H1 (cell line): ENCODE results near the gene KRT8. TPM values are rescaled to one million over a fixed set of nuclear protein-coding genes. Genes with fewer than 3 reads are reported as not detected.

ENCODE experiments used
- CTCF ChIA-PET: fragments of 300-600 bp; sonication (Branson Sonifier 250); formaldehyde crosslinking; loops from one replicate; lab custom pipeline; 2021; ENCODE audit not compliant: partially characterized antibody; lab: Charles Lee
- POLR2A ChIA-PET: fragments of 300-600 bp; sonication (Branson Sonifier 250); formaldehyde crosslinking; loops from one replicate; lab custom pipeline; 2021; ENCODE audit warnings: inconsistent platforms; ENCODE audit not compliant: partially characterized antibody; lab: Charles Lee
- DNase-seq, 2 experiments: peaks; one replicate each; pipeline versions ENCODE4 v3.0.0 to v3.0.0-alpha.2; 2010 to 2022; ENCODE audit warnings: low spot score in 2 of 2, low read depth in 1 of 2, mixed read lengths in 1 of 2
- FAIRE-seq: peaks from 2 replicates; lab custom pipeline; 2011; peaks lifted over from hg19 to GRCh38; lab: Jason Lieb, UNC
- H2AFZ ChIP-seq: 2 replicates; pipeline ENCODE4 v1.8.1; 2012; ENCODE audit warnings: low read length, inconsistent platforms
- H2AK5ac ChIP-seq: 2 replicates; pipeline ENCODE4 v1.6.1; 2013; ENCODE audit warnings: low read depth, low read length
- H2BK120ac ChIP-seq: replicated peaks from 2 replicates; pipeline ENCODE3; 2013; ENCODE audit warnings: low read depth, low read length, inconsistent platforms
- H2BK12ac ChIP-seq: 2 replicates; pipeline ENCODE4 v1.6.1; 2013; ENCODE audit warnings: low read depth, low read length
- H2BK15ac ChIP-seq: 2 replicates; pipeline ENCODE4 v1.6.1; 2013; ENCODE audit warnings: low read length
- H2BK20ac ChIP-seq: 2 replicates; pipeline ENCODE4 v1.6.1; 2013; ENCODE audit warnings: low read length
- H2BK5ac ChIP-seq: 2 replicates; pipeline ENCODE4 v1.6.1; 2013; ENCODE audit warnings: low read depth, low read length
- H3K14ac ChIP-seq: 2 replicates; pipeline ENCODE4 v1.6.1; 2013; ENCODE audit warnings: inconsistent platforms; ENCODE audit not compliant: insufficient read length
- H3K18ac ChIP-seq: 2 replicates; pipeline ENCODE4 v1.6.1; 2013; ENCODE audit warnings: low read length; ENCODE audit errors: extremely low read depth
- H3K23ac ChIP-seq: 2 replicates; pipeline ENCODE4 v1.6.1; 2013; ENCODE audit warnings: inconsistent platforms; ENCODE audit not compliant: insufficient read length
- H3K23me2 ChIP-seq: 2 replicates; pipeline ENCODE4 v1.6.1; 2013; ENCODE audit warnings: low read depth, low read length
- H3K27ac ChIP-seq: 2 replicates; pipeline ENCODE4 v1.6.1; 2011; ENCODE audit warnings: low read depth, low read length, inconsistent platforms
- H3K27me3 ChIP-seq, 4 experiments: replicated peaks in 1 of 4; 1 replicate in 1 of 4; 2 replicates in 3 of 4; pipeline versions ENCODE4 v1.6.1 to v1.8.1; 2011 to 2013; ENCODE audit warnings: low read length in 3 of 4, mild to moderate bottlenecking in 3 of 4, inconsistent platforms in 2 of 4, mixed read lengths in 2 of 4, moderate library complexity in 1 of 4; ENCODE audit not compliant: control insufficient read depth in 3 of 4, insufficient read depth in 3 of 4; ENCODE audit errors: extremely low read depth in 1 of 4
- H3K36me3 ChIP-seq, 4 experiments: 2 replicates each; pipeline versions ENCODE4 v1.6.1 to v1.8.1; 2011 to 2013; ENCODE audit warnings: mild to moderate bottlenecking in 4 of 4, low read length in 3 of 4, moderate library complexity in 2 of 4, control low read depth in 1 of 4, inconsistent platforms in 1 of 4; ENCODE audit not compliant: insufficient read depth in 4 of 4, control insufficient read depth in 2 of 4
- H3K4ac ChIP-seq: replicated peaks from 2 replicates; pipeline ENCODE3; 2013; ENCODE audit warnings: low read length, low read depth, mixed read lengths, inconsistent platforms; ENCODE audit not compliant: insufficient read length
- H3K4me1 ChIP-seq, 4 experiments: replicated peaks in 1 of 4; 1 replicate in 1 of 4; 2 replicates in 3 of 4; pipeline versions ENCODE4 v1.6.1 to v1.8.1; 2011 to 2013; ENCODE audit warnings: low read length in 3 of 4, inconsistent platforms in 2 of 4, mixed read lengths in 1 of 4; ENCODE audit not compliant: insufficient read depth in 4 of 4, control insufficient read depth in 3 of 4
- H3K4me2 ChIP-seq, 2 experiments: 2 replicates each; pipeline versions ENCODE4 v1.6.1 to v1.8.1; 2011 to 2013; ENCODE audit warnings: low read depth in 2 of 2, low read length in 2 of 2, control low read depth in 1 of 2, inconsistent platforms in 1 of 2, mild to moderate bottlenecking in 1 of 2; ENCODE audit not compliant: insufficient read depth in 1 of 2
- H3K4me3 ChIP-seq, 4 experiments: fragments of 200-600, 300-600 bp in 1 of 4; sonication (generic), shearing (Covaris generic), sonication (Bioruptor Twin) in 1 of 4; 2 replicates each; pipeline versions ENCODE4 v1.5.1 to v1.8.1; 2011 to 2016; ENCODE audit warnings: low read length in 4 of 4, low read depth in 3 of 4, control low read depth in 2 of 4, inconsistent platforms in 2 of 4, mild to moderate bottlenecking in 2 of 4, mixed read lengths in 1 of 4, moderate library complexity in 1 of 4; ENCODE audit not compliant: insufficient read depth in 2 of 4; ENCODE audit errors: extremely low read depth in 1 of 4
- H3K56ac ChIP-seq: replicated peaks from 2 replicates; pipeline ENCODE3; 2013; ENCODE audit warnings: low read depth, mild to moderate bottlenecking, mixed read lengths, low read length, inconsistent platforms; ENCODE audit not compliant: insufficient read length
- H3K79me1 ChIP-seq: 2 replicates; pipeline ENCODE4 v1.6.1; 2013; ENCODE audit warnings: low read depth, low read length, control low read depth
- H3K79me2 ChIP-seq, 2 experiments: 2 replicates each; pipeline versions ENCODE4 v1.6.1 to v1.8.1; 2012 to 2013; ENCODE audit warnings: low read length in 2 of 2, mild to moderate bottlenecking in 2 of 2, inconsistent platforms in 1 of 2; ENCODE audit not compliant: insufficient read depth in 2 of 2, control insufficient read depth in 1 of 2
- H3K9ac ChIP-seq, 4 experiments: replicated peaks in 1 of 4; 1 replicate in 1 of 4; 2 replicates in 3 of 4; pipeline versions ENCODE4 v1.6.1 to v1.8.1; 2011 to 2013; ENCODE audit warnings: low read depth in 3 of 4, low read length in 3 of 4, control low read depth in 2 of 4, mild to moderate bottlenecking in 2 of 4, moderate library complexity in 2 of 4, inconsistent platforms in 1 of 4; ENCODE audit errors: extremely low read depth in 1 of 4
- H3K9me3 ChIP-seq, 2 experiments: 2 replicates each; pipeline versions ENCODE4 v1.6.1 to v1.8.1; 2012 to 2013; ENCODE audit warnings: mild to moderate bottlenecking in 2 of 2, moderate library complexity in 2 of 2, control low read depth in 1 of 2, inconsistent platforms in 1 of 2, low read depth in 1 of 2, low read length in 1 of 2, mixed read lengths in 1 of 2; ENCODE audit not compliant: insufficient read depth in 2 of 2
- H4K20me1 ChIP-seq, 2 experiments: replicated peaks in 1 of 2; 2 replicates each; pipeline versions ENCODE3 to v1.8.1; 2011 to 2013; ENCODE audit warnings: inconsistent platforms in 2 of 2, low read length in 2 of 2, mild to moderate bottlenecking in 1 of 2; ENCODE audit not compliant: insufficient read depth in 2 of 2, control insufficient read depth in 1 of 2
- H4K5ac ChIP-seq: 2 replicates; pipeline ENCODE4 v1.6.1; 2013; ENCODE audit warnings: low read length, low read depth, mixed read lengths, inconsistent platforms; ENCODE audit not compliant: insufficient read length
- H4K8ac ChIP-seq: 2 replicates; pipeline ENCODE4 v1.8.0; 2013; ENCODE audit warnings: mild to moderate bottlenecking, moderate library complexity, low read length, inconsistent platforms; ENCODE audit not compliant: insufficient read depth; ENCODE audit errors: extremely low read depth
- H4K91ac ChIP-seq: replicated peaks from 2 replicates; pipeline ENCODE3; 2013; ENCODE audit warnings: low read length, mixed read lengths, inconsistent platforms; ENCODE audit not compliant: insufficient read length
- KDM1A ChIP-seq: fragments of 200-600, 300-600 bp; sonication (generic); IDR thresholded peaks from 2 replicates; pipeline ENCODE4 v1.7.1; 2016; ENCODE audit warnings: mild to moderate bottlenecking, low read length, borderline replicate concordance
- PHF8 ChIP-seq: fragments of 200-600 bp; sonication (generic); conservative IDR thresholded peaks from 2 replicates; pipeline ENCODE4 v1.7.1; 2012; ENCODE audit warnings: low read depth, mild to moderate bottlenecking, inconsistent platforms, low read length, moderate library complexity
- polyA plus RNA-seq, 7 experiments: library from polyadenylated mRNA; depleted of rRNA in 3 of 7; stranded (reverse) in 5 of 7; unstranded in 2 of 7; fragments of >200 nt in 5 of 7; fragments of 200-250 nt in 2 of 7; gene quantifications; 1 replicate in 5 of 7; 2 replicates in 1 of 7; 4 replicates in 1 of 7; pipeline versions ENCODE4 v1.2.1 to v1.2.3, GENCODE V29; 2011 to 2013; ENCODE audit warnings: missing spikeins in 2 of 7, mixed read lengths in 2 of 7
- total RNA-seq: library from RNA; stranded (reverse); fragmentation: NEBNext Ultra II Directional; extraction: Animal tissue kit (Norgen Biotek cat#: 25700); gene quantifications from 2 replicates; pipeline ENCODE4 v1.2.1, GENCODE V29; 2021

KRT8 gene
- total and polyA plus RNA-seq, 2 of the 8 experiments (the other 6 are each of a cell fraction or from before 2014, with no cell fraction given) = 280 to 290 TPM

DNA sequence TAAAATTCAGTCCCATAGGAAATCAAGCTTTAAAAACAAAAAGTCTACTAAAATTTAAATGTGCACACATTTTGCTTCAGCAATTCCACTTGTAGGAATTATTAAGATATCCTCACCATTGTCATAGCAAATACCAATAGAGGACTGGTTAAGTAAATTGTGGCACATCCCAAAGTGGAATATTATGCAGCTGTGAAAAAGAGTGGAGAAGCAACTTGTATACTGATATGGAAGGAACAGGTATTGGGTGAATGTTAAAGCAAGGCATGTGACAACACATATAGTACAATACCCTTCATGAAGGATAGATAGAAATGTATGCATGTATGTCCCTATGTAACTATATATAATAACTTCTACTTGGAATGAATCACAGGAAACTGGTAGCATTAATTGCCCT lies 11.9 kb downstream of the KRT8 start:
- Histone ChIP-seq H3K9me3 (no peaks in the 10 kb centered on the region), H3K4me1 (no peaks in the 10 kb centered on the region), H3K56ac (no peak overlapping the region), H3K79me1 (no peaks in the 10 kb centered on the region), H3K27me3 (no peaks in the 10 kb centered on the region), H4K8ac (no peak overlapping the region), H3K23ac (no peak overlapping the region), H4K20me1 (peaks cover 0 to 6% of the 10 kb centered on the region in 2 experiments), H3K79me2 (no peaks in the 10 kb centered on the region), H3K14ac (no peak overlapping the region), H3K4ac (no peak overlapping the region), H3K23me2 (no peaks in the 10 kb centered on the region), H3K4me2 (no peak overlapping the region), H2BK5ac (no peak overlapping the region), H2AFZ (no peak overlapping the region), H4K5ac (no peak overlapping the region), H3K4me3 (no peak overlapping the region), H4K91ac (no peak overlapping the region), H3K36me3 (peaks cover 0 to 14% (median 8%) of the 10 kb centered on the region in 4 experiments; a peak in 6 of 8 replicates), H3K18ac (no peak overlapping the region), H2BK12ac (no peak overlapping the region), H2BK20ac (no peak overlapping the region), H3K27ac (no peak overlapping the region), H2BK15ac (no peak overlapping the region), H2AK5ac (no peak overlapping the region), H3K9ac (no peak overlapping the region), H2BK120ac (no peak overlapping the region)
- FAIRE-seq (no peak), DNase-seq (no peak)
- TF ChIP-seq PHF8 (no peak), KDM1A (peak; percentile 63; the same call in 1 of the 2 replicates)
- CTCF ChIA-PET = interaction anchor here (1.4 to 36.8 kb wide), 4 partner anchors 12 to 94 kb away, joined by 4 to 1250 read pairs (median 332); partner anchors contain the start of gene KRT18
- POLR2A ChIA-PET = interaction anchor here (1.3 to 1.7 kb wide), 2 partner anchors 10 to 15 kb away, joined by 3 to 6 read pairs; no protein-coding TSS in a partner anchor
